ENCODE data around the gene ERF. TPM values are rescaled to one million over a fixed set of nuclear protein-coding genes. Genes with fewer than 3 reads are reported as not detected.
A peak's percentile ranks its signal among the peaks of the same experiment; 100 is the strongest.

Gene ERF
- total RNA-seq, 1 donor from 2014 or later: 90.7 TPM

DNA sequence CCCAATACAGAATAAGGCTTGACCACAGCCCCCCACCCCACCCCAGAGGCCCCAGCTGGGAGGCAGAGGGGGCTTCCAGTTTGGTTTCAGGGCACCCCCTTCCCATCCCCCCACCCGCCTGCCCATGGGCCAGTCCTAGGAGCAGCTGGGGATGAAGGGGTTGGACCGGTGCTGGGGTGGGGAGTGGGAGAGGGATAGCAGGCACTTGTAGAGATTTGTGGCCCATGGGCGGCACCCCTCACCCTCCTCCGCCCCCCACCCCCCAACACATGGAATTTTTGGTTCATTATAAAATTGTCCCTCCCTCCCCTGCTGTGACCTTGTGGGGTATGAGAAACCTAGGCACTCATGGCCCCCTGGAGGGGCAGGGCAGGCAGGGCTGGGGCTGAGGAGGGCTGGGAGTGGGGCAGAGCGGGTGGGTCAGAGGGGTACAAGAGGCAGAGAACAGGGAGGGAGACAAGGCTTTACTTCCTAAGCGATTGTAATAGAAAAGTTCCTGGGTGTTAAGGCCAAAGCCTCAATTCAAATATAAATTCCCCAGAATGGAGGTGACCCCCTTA lies 7.2 kb downstream of the ERF start:
- intact Hi-C loops (cut with DNase I): loop anchor here (10.0 kb wide), 1 partner anchor 47 kb away; no protein-coding TSS in a partner anchor
- no peak for DNase-seq (ENCODE audit: low spot score)

DNA sequence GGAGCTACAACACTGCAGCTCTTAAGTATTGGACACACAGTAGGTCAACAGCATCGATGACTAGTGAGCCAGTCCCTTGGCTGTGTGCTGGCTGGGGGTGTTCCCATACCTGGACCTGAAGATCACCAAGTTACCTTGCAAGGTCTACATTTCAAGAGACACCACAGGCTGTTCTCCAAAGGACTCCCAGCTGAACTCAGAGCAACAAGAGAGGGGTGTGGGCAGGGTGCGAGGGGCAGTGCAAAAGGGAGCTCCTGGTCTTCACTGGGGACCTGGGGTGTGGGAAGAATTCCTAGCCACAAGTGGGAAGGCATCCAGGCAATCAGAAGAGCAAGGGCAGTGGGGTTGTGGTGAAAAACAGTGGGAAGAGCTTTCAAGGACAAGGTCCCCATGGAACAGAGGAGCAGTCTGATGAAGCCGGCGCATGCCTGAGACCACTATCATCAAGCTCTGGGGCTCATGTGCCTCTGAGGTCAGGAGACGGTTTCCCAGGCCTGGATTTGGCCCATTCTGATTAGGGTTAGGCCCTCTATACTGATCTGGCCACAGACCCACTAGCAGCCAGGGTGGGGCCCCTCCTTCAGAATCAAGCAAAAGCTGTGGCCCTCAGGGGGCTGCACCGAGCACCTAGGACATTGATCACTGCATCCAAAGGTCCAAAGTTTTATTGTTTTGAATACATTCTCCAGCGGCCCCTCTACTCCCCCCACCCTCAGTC lies 7.8 kb downstream of the ERF start:
- intact Hi-C loops (cut with DNase I): loop anchor here (10.0 kb wide), 1 partner anchor 48 kb away; no protein-coding TSS in a partner anchor
- DNase-seq (ENCODE audit: low spot score): no peak

More for the DNA sequence above, 7.2 kb downstream of the ERF start:
- no peak for ATAC-seq

DNA sequence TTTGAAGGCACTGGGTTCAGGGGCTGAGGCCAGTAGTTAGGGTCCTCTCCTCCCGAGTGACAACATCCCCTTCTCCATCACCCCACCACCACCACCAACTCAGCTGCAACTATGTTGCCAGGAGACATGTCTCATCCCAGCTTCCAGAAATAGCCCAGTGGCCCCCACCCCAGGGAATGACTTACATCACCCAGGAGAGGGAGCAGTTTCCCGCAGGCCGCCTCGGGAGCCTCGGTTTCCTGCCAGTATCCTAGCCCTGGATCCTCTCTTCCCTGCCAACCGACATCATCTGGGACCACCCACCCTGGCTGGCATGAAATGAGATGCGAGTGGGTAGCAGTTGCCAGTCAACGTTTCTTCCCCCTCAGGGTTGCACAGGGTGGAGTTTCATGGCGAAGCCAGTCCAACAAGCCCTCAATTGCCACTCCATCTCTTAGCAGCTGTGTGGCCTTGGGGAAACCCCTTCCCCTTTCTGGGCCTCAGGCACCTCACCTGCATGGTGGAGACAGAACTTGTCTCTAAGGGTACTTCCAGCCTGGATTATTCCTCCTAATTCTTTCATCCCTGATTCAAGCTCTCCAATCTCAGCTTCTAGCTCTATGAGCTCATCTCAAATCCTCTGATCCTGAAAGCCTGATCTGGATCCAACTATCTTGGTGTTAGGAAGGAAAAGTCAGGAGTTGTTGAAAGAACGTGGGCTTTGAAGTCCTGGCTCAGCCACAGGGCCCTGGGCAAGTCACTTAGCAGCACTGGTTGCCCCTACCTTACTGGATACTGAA lies 8.6 kb downstream of the ERF start:
- intact Hi-C loops (cut with DNase I): loop anchor here (10.0 kb wide), 1 partner anchor 48 kb away; no protein-coding TSS in a partner anchor
- ATAC-seq: no peak
- DNase-seq (ENCODE audit: low spot score): peak; percentile 81

More for the DNA sequence above, 7.8 kb downstream of the ERF start:
- no peak for ATAC-seq

DNA sequence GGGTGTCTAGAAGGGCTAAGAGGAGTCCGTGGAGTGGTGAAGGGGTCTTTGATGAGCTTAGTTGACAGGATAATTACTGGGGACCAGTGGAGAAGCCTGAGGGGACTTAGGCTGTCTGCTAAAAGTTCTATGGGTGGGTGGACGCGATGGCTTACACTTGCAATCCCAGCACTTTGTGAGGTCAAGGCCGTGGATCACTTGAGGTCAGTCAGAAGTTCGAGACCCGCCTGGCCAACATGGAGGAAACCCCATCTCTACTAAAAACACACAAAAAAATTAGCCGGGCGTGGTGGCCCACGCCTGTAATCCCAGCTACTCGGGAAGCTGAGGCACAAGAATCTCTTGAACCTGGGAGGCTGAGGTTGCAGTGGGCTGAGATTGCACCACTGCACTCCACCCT lies 9.7 kb downstream of the ERF start:
- intact Hi-C loops (cut with DNase I): loop anchor here (10.0 kb wide), 1 partner anchor 50 kb away; no protein-coding TSS in a partner anchor
- ATAC-seq: no peak
- no peak for DNase-seq (ENCODE audit: low spot score)

DNA sequence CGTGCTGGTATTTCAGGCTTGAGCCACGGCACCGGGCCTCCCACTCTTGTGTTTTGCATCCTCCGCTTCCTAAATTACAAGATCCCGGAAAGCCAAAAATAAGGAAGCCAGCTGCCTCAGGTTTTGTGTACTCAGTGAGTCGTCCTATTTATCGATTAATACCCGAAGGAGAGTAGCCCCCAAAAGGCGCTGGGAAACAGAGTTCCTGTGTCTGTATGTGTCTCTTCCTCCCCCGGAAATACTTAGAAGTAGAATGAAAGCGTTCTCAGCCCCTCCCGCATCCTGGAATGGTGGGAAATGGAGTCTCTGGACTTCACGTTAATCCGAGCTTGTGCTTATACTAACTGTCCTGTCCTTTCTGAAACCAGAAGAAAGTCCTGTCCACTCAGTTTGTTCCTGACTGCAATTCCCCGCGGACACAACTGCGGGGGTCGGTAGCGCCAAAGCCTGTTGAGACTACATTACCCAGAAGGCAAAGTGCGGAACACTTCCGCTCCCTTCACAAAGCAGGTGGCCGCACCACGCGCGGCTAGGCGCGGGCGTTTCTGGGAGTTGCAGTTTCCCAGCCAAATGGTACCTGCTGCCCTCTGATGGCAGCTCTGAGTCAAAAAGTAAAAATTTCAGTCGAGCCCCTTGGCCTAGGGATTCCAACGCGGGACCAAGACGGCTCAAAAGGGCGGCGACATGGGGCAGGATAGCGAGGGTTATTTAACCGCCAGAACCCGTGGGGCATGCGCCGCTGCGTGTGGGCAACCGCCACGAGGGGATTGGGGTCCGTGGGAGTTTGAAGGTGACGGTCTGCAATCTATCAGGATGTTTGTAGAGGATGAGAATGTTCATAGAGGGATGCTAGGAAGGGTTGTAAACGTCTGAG lies 10.3 kb downstream of the ERF start:
- peak; percentile 67 for ATAC-seq
- DNase-seq (ENCODE audit: low spot score): peak; percentile 94
- intact Hi-C loops (cut with DNase I): loop anchor here (10.0 kb wide), 1 partner anchor 50 kb away; no protein-coding TSS in a partner anchor

DNA sequence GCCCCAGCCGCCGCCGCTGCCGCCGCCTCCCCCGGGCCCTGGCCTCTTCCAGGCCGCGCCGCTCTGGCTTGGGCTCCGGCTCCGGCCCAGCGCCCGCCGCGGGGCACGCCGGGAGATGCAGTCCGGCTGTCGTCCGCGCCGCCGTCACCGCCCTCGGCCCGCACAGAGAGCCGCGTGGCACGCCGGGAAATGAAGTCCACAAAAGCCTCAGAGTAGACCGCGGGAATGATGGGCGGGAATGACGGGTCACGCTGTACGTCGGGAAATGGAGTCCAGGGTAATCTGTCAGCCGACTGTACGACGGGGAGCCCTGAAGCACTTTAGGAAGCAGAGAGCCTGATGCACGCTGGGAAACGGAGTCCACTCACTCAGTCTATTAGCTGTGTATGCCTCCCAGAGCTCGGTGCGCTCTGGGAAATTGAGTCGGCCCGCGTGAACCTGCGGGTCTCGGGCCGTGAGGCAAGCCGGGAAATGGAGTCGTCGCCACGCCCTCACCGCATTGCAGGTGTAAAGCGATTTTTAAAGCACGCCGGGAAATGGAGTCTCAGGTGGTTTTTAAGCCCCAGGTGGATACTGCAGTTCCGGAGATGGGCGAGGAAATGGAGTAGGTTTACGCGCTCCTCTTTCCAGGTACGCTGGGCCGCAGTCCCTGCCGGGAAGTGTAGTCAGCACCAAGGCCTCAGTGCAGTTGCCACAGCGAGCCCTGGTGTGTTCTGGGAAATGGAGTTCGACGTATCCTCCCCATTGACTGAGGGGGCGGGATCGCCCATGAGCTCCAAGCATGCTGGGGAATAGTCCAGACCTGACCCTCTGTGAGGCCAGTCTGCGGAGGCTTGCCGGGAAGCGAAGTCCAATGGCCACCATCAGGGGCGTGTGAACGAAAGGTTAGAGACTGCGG lies 12.2 kb downstream of the ERF start, which contains the start of gene GSK3A:
TSS of gene GSK3A (minus strand) at position 91 of the 898 bp plus-strand sequence. CDS start 137 bp downstream, outside the sequence.
- DNase-seq (ENCODE audit: low spot score): peak; percentile 98
- intact Hi-C loops (cut with DNase I): loop anchor here (10.0 kb wide), 1 partner anchor 52 kb away; no protein-coding TSS in a partner anchor
- peak; percentile 93 for ATAC-seq

DNA sequence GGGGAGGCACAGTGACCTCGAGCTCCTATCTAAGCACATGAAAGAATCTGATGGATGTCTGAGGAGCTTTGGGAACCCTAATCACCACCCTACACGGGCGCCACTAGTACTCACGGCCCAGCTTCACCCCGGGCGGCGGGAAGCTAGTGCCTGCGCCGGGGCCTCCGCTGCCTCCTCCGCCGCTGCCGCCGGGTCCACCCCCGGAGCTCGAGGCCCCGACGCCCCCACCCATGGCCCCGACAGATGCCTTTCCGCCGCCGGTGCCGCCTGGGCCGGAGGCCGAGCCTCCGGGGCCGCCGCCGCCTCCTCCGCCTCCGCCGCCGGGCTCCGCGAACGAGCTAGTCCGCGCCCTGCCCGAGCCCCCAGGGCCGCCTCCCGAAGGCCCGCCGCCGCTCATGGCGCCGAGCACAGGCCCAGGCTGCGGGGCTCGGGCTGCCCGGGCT lies 12.8 kb downstream of the ERF start:
- intact Hi-C loops (cut with DNase I): loop anchor here (10.0 kb wide), 1 partner anchor 53 kb away; no protein-coding TSS in a partner anchor
- no peak for ATAC-seq
- no peak for DNase-seq (ENCODE audit: low spot score)

DNA sequence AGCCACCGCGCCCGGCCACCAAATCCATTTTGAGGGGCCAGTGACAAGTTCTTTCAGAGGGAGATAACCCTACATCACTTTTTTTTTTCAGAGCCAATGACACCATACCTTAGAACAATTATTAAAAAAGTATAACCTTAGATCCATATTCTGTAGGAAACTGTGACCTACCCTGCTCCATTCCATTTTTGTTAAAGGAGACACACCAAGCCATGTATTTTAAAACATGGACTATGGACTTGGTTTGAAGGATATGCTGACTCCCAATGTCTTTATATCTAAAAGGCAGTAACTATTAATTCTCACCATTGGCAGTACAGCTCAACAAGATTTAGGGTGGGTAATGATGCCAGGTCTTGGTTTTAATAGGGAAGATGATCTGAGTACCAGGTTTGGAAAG lies 13.6 kb downstream of the ERF start:
- no peak for DNase-seq (ENCODE audit: low spot score)
- no peak for ATAC-seq
- intact Hi-C loops (cut with DNase I): loop anchor here (10.0 kb wide), 1 partner anchor 54 kb away; no protein-coding TSS in a partner anchor

DNA sequence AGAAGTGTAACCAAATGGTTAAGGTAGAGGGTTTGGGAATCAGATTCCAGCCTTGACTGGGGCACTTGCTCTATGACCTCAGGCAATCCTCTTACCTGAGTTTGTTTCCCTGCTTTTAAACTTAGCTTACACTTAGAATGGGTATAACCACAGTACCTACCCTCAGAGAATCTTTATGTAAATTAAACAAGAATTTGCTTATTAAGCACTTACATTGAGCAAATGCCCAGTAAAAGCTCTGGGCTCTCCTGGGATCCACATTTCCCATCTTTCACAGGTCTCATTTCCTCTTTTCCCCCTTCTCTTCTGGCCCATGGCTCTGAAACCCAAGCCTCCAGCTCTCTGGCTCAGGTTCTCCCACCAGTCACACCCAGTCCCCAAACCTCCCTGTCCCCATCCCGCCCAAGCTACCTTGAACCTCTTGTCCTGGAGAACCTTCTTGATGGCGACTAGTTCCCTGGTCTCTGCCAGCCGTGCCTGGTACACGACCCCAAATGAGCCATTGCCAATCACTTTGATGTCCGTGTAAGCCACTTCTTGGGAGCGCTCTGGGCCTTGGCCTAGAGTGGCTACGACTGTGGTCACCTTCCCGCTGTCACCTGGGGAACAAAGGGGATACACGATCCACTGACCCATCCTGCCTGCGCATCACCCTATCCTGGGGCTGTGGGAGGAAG lies 15.2 kb downstream of the ERF start:
- ATAC-seq: no peak
- intact Hi-C loops (cut with DNase I): loop anchor here (10.0 kb wide), 1 partner anchor 55 kb away; no protein-coding TSS in a partner anchor

DNA sequence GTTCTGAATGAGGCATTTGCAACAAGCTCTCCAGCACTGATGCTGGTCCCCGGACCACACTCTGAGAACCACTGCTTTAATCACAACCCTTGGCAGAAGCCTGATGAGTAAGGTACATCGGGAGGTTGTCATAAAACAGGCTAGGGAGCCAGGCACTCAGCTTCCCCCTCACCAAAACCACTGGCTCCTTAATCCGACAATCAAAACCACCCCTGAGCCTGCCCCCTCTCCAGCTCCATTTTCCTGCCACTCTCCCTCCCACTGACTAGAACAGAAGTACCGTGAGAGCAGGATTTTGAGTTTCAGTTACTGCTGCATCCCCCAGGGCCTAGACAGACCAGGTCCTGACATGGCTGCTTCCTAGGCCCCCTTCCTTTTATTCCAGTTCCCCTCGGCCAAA lies 19.7 kb downstream of the ERF start:
- intact Hi-C loops (cut with DNase I): no loop called here
- DNase-seq (ENCODE audit: low spot score) (no peak), ATAC-seq (no peak)

More for the DNA sequence above, 15.2 kb downstream of the ERF start:
- no peak for DNase-seq (ENCODE audit: low spot score)

DNA sequence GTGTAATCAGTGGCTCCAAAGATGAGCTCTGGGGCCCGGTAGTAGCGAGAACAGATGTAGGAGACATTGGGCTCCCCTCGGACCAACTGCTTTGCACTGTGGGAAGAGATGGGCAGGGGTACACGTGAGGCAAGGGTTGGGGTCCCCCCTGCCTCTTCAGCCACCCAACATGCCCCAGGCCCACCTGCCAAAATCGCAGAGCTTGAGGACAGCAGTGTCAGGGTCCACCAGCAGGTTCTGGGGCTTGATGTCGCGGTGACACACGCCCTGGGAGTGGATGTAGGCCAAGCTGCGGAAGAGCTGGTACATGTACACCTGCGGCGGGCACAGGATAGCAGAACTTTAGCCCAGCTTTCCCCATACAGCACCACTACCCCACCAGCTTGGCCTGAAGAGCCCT lies 20.6 kb downstream of the ERF start:
- DNase-seq (ENCODE audit: low spot score) (no peak), ATAC-seq (no peak)
- intact Hi-C loops (cut with DNase I): no loop called here

DNA sequence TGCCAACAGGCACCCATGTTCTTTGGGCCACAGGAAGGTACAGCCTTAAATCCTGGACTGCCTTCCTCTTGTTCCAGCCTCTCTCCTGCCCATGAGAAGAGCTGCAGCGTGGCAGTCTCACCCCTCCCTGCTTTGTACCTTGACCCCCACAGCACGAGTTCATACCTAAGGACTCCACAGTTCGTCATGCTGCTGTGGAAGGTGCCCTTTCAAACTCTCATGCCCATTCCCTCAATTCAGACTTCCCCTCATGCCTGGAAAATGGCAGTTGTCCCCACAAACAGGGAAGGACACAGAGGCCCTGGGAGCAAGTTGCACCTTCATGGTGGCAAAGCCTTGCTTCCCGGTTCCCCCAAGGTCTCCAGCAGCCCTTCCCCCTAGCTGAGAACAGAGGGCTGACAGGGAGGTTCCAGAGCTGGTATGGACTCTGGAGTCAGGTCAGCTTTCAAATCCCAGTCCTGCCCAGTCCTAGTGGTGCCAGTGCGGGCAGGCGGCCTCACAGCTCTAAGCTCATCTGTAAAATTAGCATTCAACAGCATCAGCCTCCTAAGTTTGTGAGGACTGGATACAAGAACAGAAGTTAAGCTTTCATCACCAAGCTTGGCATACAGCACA lies 21.1 kb downstream of the ERF start:
- intact Hi-C loops (cut with DNase I): no loop called here

DNA sequence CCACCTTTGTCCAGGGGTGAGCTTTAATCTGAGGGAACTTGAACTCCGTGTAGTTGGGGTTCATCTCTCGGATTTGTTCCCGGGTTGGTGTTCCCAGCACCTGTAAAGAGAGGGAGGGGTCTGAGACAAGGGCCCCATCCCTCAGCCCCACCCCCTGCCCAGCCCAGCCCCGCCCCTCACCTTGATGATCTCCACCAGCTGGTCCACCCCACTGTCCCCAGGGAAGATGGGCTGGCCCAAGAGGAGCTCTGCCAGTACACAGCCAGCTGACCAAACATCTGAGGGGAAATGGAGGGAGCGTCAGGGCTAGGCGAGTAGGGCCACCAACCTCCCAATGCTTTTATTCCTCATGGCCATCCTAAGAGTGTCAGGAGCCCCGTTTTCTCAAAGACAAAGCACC lies 21.8 kb downstream of the ERF start:
- DNase-seq (ENCODE audit: low spot score): no peak
- intact Hi-C loops (cut with DNase I): no loop called here
- peak; percentile 16 for ATAC-seq

More for the DNA sequence above, 21.1 kb downstream of the ERF start:
- DNase-seq (ENCODE audit: low spot score): no peak
- ATAC-seq: no peak

DNA sequence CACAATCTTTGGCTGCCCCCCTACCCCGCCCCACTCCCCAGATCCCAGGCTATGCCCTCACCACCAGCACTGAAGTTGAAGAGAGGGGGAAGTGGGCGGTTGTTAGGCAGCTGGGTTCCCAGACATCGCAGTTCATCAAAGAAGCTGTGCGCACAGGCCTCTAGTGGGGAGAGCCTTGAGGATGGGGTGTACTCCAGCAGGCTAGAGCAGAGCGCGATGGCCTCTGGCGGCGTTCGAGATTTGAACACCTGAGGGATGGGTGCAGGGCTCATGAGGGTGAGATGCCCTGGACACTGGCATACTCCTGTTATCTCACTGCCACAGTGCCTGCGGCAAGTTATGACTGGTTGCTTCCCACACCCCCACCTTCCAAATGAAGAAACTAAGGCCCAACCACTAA lies 22.5 kb downstream of the ERF start:
- no peak for ATAC-seq
- DNase-seq (ENCODE audit: low spot score): no peak
- intact Hi-C loops (cut with DNase I): no loop called here

DNA sequence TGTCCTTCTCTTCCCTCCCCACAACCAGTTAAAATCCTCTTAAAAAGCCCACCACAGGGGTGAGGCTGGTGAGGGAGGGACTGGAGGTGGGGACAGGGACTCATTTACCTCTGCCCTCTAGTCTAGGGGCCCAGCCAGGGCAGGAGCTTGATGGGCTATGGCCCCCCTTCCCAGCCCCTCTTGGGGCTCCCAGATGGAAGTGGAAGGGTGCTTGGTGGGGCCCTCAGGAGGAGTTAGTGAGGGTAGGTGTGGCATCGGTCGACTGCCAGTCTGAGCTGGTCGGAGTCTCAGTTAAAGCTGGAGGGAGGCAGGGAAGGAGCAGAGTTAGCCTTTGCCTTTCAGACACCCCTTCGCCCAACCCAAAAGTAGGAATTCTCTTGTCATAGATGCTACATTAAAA lies 24.4 kb downstream of the ERF start:
- no peak for ATAC-seq
- no peak for DNase-seq (ENCODE audit: low spot score)
- intact Hi-C loops (cut with DNase I): no loop called here

DNA sequence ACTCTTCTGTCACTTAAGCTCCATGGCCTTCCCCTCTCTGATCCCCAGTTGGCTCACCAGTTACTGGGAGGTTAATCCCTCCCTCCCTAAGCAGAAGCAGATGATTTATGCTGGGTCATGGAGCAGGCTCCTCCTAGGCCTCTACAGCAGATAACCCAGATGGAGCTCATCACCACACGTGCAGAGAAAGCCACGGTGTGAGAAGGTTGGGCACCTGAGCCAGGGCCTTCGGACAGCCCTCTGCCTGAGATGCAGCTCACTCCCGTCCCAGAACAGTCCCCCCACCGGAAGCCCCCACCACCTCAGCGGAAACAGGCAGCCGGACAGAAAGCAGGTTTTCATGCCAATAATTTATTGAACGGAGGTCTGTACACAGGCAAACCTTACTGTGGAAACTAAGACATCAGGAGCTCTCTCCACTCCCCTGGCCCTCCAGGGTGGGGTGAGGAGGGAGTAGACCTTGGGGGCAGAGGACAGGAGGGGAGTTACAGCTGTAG lies 25.0 kb downstream of the ERF start:
- ATAC-seq: peak; percentile 54
- intact Hi-C loops (cut with DNase I): no loop called here
- no peak for DNase-seq (ENCODE audit: low spot score)
